HCT116 (cell line): ENCODE results near the gene PRPF6. TPM values are rescaled to one million over a fixed set of nuclear protein-coding genes. Genes with fewer than 3 reads are reported as not detected.
"Not testable (repeated sequence)": the region's sequence is repeated elsewhere in the genome, so short reads cannot be mapped to it uniquely, and the experiment has no call there.

ENCODE experiments used
- ATAC-seq: fragments of 200-7000 bp; cut with Tn5 transposase; 2 replicates; pipeline ENCODE4 v1.9.1; 2020; ENCODE audit warnings: mild to moderate bottlenecking, moderate library complexity
- BruUV-seq: library from RNA; stranded (reverse); fragments of 400-500 nt; replicated peaks from 2 replicates; lab custom pipeline; 2021; lab: Mats Ljungman, UMichigan
- CTCF ChIA-PET: fragments of 300-600 bp; sonication (Branson Sonifier 250); formaldehyde crosslinking; loops from one replicate; lab custom pipeline; 2021; ENCODE audit warnings: antibody characterized with exemption; lab: Charles Lee
- POLR2A ChIA-PET: fragments of 300-600, 350-600 bp; sonication (Branson Sonifier 250); formaldehyde crosslinking; loops from one replicate; lab custom pipeline; 2021; ENCODE audit warnings: antibody characterized with exemption; lab: Charles Lee
- RAD21 ChIA-PET, 2 experiments: fragments of 300-600 bp; sonication (Branson Sonifier 250); formaldehyde crosslinking; loops; one replicate each; lab custom pipeline; 2023; ENCODE audit warnings: low total read pairs in 2 of 2; ENCODE audit not compliant: uncharacterized antibody in 2 of 2, unreplicated experiment in 2 of 2, low non-redundant PET in 1 of 2; lab: Charles Lee
- DNase-seq: peaks from one replicate; pipeline ENCODE4 v3.0.0-alpha.2; 2010; ENCODE audit warnings: low read depth, low spot score
- H2AFZ ChIP-seq: fragments of 200-600 bp; shearing (Covaris generic), sonication (generic); 2 replicates; pipeline ENCODE4 v1.6.1; 2017; ENCODE audit warnings: low read depth, mixed run types, mixed read lengths, antibody characterized with exemption, low read length; ENCODE audit not compliant: poor library complexity, severe bottlenecking
- H3K27ac ChIP-seq: 2 replicates; pipeline ENCODE4 v1.5.1; 2012; ENCODE audit warnings: low read depth, low read length
- H3K27me3 ChIP-seq: fragments of 200-600 bp; sonication (generic); 2 replicates; pipeline ENCODE4 v1.6.1; 2016; ENCODE audit warnings: mixed run types, low read length, mixed read lengths; ENCODE audit not compliant: insufficient read depth
- H3K36me3 ChIP-seq, 2 experiments: fragments of 200-500 bp in 1 of 2; fragments of 200-600 bp in 1 of 2; sonication (Bioruptor generic) in 1 of 2; sonication (generic) in 1 of 2; 2 replicates each; pipeline versions ENCODE4 v1.5.1 to v1.6.1; 2014 to 2016; ENCODE audit warnings: low read length in 2 of 2, inconsistent platforms in 1 of 2, mixed read lengths in 1 of 2, mixed run types in 1 of 2; ENCODE audit not compliant: insufficient read depth in 2 of 2, control insufficient read depth in 1 of 2
- H3K4me1 ChIP-seq, 2 experiments: fragments of 200-600 bp in 1 of 2; sonication (generic) in 1 of 2; 2 replicates each; pipeline versions ENCODE4 v1.5.1 to v1.6.1; 2012 to 2017; ENCODE audit warnings: low read length in 2 of 2, inconsistent platforms in 1 of 2, mild to moderate bottlenecking in 1 of 2, mixed read lengths in 1 of 2, mixed run types in 1 of 2, moderate library complexity in 1 of 2; ENCODE audit not compliant: insufficient read depth in 2 of 2, control insufficient read depth in 1 of 2
- H3K4me2 ChIP-seq: fragments of 200-600 bp; sonication (generic); 2 replicates; pipeline ENCODE4 v1.6.1; 2017; ENCODE audit warnings: mixed run types, low read length, mixed read lengths
- H3K4me3 ChIP-seq, 2 experiments: fragments of 200-600 bp in 1 of 2; sonication (generic) in 1 of 2; replicated peaks in 1 of 2; 2 replicates each; pipeline ENCODE4 v1.5.1; 2011 to 2016; ENCODE audit warnings: low read length in 2 of 2, control low read depth in 1 of 2, low read depth in 1 of 2, mild to moderate bottlenecking in 1 of 2, mixed read lengths in 1 of 2, mixed run types in 1 of 2
- H3K79me2 ChIP-seq: fragments of 200-600 bp; sonication (generic); 2 replicates; pipeline ENCODE4 v1.6.1; 2017; ENCODE audit warnings: mild to moderate bottlenecking, mixed run types, low read length, moderate library complexity, mixed read lengths; ENCODE audit not compliant: insufficient read depth
- H3K9ac ChIP-seq: fragments of 200-600 bp; sonication (generic); 2 replicates; pipeline ENCODE4 v1.6.1; 2016; ENCODE audit warnings: low read length, mixed read lengths
- H3K9me2 ChIP-seq: fragments of 200-600 bp; sonication (generic), shearing (Covaris generic); 2 replicates; pipeline ENCODE4 v1.6.1; 2017; ENCODE audit warnings: mixed run types, mild to moderate bottlenecking, moderate library complexity; ENCODE audit not compliant: insufficient read depth
- H3K9me3 ChIP-seq, 2 experiments: fragments of 200-500 bp in 1 of 2; fragments of 200-600 bp in 1 of 2; sonication (Bioruptor generic) in 1 of 2; sonication (generic) in 1 of 2; 2 replicates each; pipeline ENCODE4 v1.6.1; 2014 to 2017; ENCODE audit warnings: low read length in 2 of 2, mixed read lengths in 2 of 2, inconsistent platforms in 1 of 2, low read depth in 1 of 2, mild to moderate bottlenecking in 1 of 2, mixed run types in 1 of 2, moderate library complexity in 1 of 2; ENCODE audit not compliant: control insufficient read depth in 1 of 2, insufficient read depth in 1 of 2
- H4K20me1 ChIP-seq: fragments of 200-600 bp; sonication (generic), shearing (Covaris generic); 2 replicates; pipeline ENCODE4 v1.6.1; 2017; ENCODE audit warnings: mixed run types, mild to moderate bottlenecking, moderate library complexity; ENCODE audit not compliant: insufficient read depth
- EZH2phosphoT487 ChIP-seq: fragments of 200-600 bp; IDR thresholded peaks from 2 replicates; pipeline ENCODE4 v1.6.1; 2018; ENCODE audit warnings: antibody characterized with exemption, borderline replicate concordance
- intact Hi-C: fragments of 100-400 bp; cut with micrococcal nuclease; formaldehyde crosslinking; loops from 2 replicates; pipeline ENCODE4 v1.10.0; 2022
- total RNA-seq: library from RNA; stranded (reverse); gene quantifications from one replicate; pipeline ENCODE4 v1.2.1, GENCODE V29; 2021; ENCODE audit not compliant: unreplicated experiment

Gene PRPF6
- total RNA-seq, 1 experiment from 2014 or later = 74.9 TPM

GRCh38 chr20:63970714-63971431 lies 10.1 kb upstream of the PRPF6 start:
- Histone ChIP-seq H3K9me2 (no peaks in the 10 kb centered on the region), H3K9ac (no peak overlapping the region), H2AFZ (no peak overlapping the region), H3K4me3 (no peak overlapping the region), H3K27ac (no peak overlapping the region), H3K79me2 (peaks cover 4% of the 10 kb centered on the region; the same call in 1 of the 2 replicates), H3K27me3 (no peaks in the 10 kb centered on the region), H3K4me1 (peaks cover 21 to 37% of the 10 kb centered on the region in 2 experiments), H3K36me3 (0 out of 4 replicates have a peak, but pooled peaks cover 0 to 5% of the 10 kb centered on the region in 2 experiments), H4K20me1 (no peaks in the 10 kb centered on the region), H3K4me2 (no peak overlapping the region), H3K9me3 (no peaks in the 10 kb centered on the region)
- intact Hi-C loops = loop anchor here (10.0 kb wide), 2 partner anchors 106 to 186 kb away; partner anchors contain the start of genes ABHD16B and TPD52L2
- BruUV-seq = no TSS peak
- ATAC-seq (no peak), DNase-seq (no peak)
- TF ChIP-seq EZH2phosphoT487 = no peak
- ChIA-PET CTCF (interaction anchor here (1.4 kb wide), 1 partner anchor 433 kb away, joined by 4 read pairs; no protein-coding TSS in a partner anchor), POLR2A (no interaction called here), RAD21 (interaction anchor here in 1 of 2 experiments (0.6 kb wide), 1 partner anchor 433 kb away, joined by 7 read pairs; no protein-coding TSS in a partner anchor)

GRCh38 chr20:63971960-63972311 lies 9.0 kb upstream of the PRPF6 start:
- POLR2A ChIA-PET, H3K4me3 ChIP-seq, H3K36me3 ChIP-seq, H3K9me3 ChIP-seq, H3K9me2 ChIP-seq, ATAC-seq, H3K27me3 ChIP-seq, H3K9ac ChIP-seq, H4K20me1 ChIP-seq, H3K79me2 ChIP-seq, H2AFZ ChIP-seq, H3K4me2 ChIP-seq, DNase-seq, BruUV-seq, H3K27ac ChIP-seq: not testable (repeated sequence)
- ChIA-PET CTCF (interaction anchor here (1.4 kb wide), 1 partner anchor 434 kb away, joined by 4 read pairs; no protein-coding TSS in a partner anchor), RAD21 (interaction anchor here in 1 of 2 experiments (0.6 kb wide), 1 partner anchor 434 kb away, joined by 7 read pairs; no protein-coding TSS in a partner anchor)
- intact Hi-C loops = loop anchor here (10.0 kb wide), 2 partner anchors 107 to 187 kb away; partner anchors contain the start of genes ABHD16B and TPD52L2
- peaks cover 21 to 37% of the 10 kb centered on the region in 2 experiments for H3K4me1 ChIP-seq
